HG02870 (cell line): ENCODE data around the gene KCNT2.
A peak's percentile ranks its signal among the peaks of the same experiment; 100 is the strongest.

Experiments used
- ATAC-seq: cut with Tn5 transposase; IDR thresholded peaks from one replicate; pipeline ENCODE4 v1.9.1; 2021; ENCODE audit warnings: mild to moderate bottlenecking, moderate library complexity; ENCODE audit not compliant: unreplicated experiment

KCNT2 gene

GRCh38 chr1:196403803-196404690 is 204.2 kb downstream of the KCNT2 start:
- no peak for ATAC-seq

GRCh38 chr1:196401891-196402290 is 206.3 kb downstream of the KCNT2 start:
- no peak for ATAC-seq

- ATAC-seq, result no peak
Measured at GRCh38 chr1:196401452-196401833, 206.8 kb downstream of the KCNT2 start.

GRCh38 chr1:196400478-196401451 is 207.5 kb downstream of the KCNT2 start:
- no peak for ATAC-seq

GRCh38 chr1:196399713-196400112 is 208.5 kb downstream of the KCNT2 start:
- ATAC-seq, result no peak

- ATAC-seq, result no peak
Measured at GRCh38 chr1:196393742-196394141, 214.5 kb downstream of the KCNT2 start.

GRCh38 chr1:196393282-196393681 is 215.0 kb downstream of the KCNT2 start:
- ATAC-seq, result no peak

GRCh38 chr1:196387766-196388165 is 220.5 kb downstream of the KCNT2 start:
- no peak for ATAC-seq

- no peak for ATAC-seq
Measured at GRCh38 chr1:196385109-196385508, 223.1 kb downstream of the KCNT2 start.

- ATAC-seq, result no peak
Measured at GRCh38 chr1:196382383-196382782, 225.9 kb downstream of the KCNT2 start.

GRCh38 chr1:196381544-196381943 is 226.7 kb downstream of the KCNT2 start:
- no peak for ATAC-seq

- no peak for ATAC-seq
Measured at GRCh38 chr1:196380316-196380715, 227.9 kb downstream of the KCNT2 start.

- no peak for ATAC-seq
Measured at GRCh38 chr1:196377811-196378210, 230.4 kb downstream of the KCNT2 start.

GRCh38 chr1:196376630-196377328 is 231.5 kb downstream of the KCNT2 start:
- no peak for ATAC-seq

GRCh38 chr1:196373798-196374197 is 234.4 kb downstream of the KCNT2 start:
- no peak for ATAC-seq

- peak; percentile 83 for ATAC-seq
Measured at GRCh38 chr1:196372896-196373536, 235.2 kb downstream of the KCNT2 start.

- no peak for ATAC-seq
Measured at GRCh38 chr1:196367838-196368237, 240.4 kb downstream of the KCNT2 start.

- ATAC-seq, result no peak
Measured at GRCh38 chr1:196366817-196367495, 241.3 kb downstream of the KCNT2 start.

- ATAC-seq, result no peak
Measured at GRCh38 chr1:196361112-196361714, 247.0 kb downstream of the KCNT2 start.

GRCh38 chr1:196357913-196358312 is 250.3 kb downstream of the KCNT2 start:
- no peak for ATAC-seq
